Heart right ventricle (tissue), 16 donors: ENCODE measurements around the gene SSBP3. TPM values are rescaled to one million over a fixed set of nuclear protein-coding genes. Genes with fewer than 3 reads are reported as not detected.
A peak's percentile ranks its signal among the peaks of the same experiment; 100 is the strongest.

Experiments
- ATAC-seq, 8 donors: fragments of 200-7000 bp; cut with Tn5 transposase; one replicate each; pipeline ENCODE4 v1.9.1; 2020; ENCODE audit warnings: mild to moderate bottlenecking in 8 of 8, moderate library complexity in 8 of 8, moderate number of reproducible peaks in 1 of 8
- DNase-seq, 2 donors: peaks; one replicate each; pipeline ENCODE4 v3.0.0-alpha.2; 2020
- H3K27ac ChIP-seq, 10 donors: fragments of 200-600 bp; sonication (generic) in 2 of 10; one replicate each; pipeline versions ENCODE4 v1.5.0 to v1.8.0; 2020 to 2022; ENCODE audit warnings: mild to moderate bottlenecking in 3 of 10
- H3K27me3 ChIP-seq, 7 donors: fragments of 200-600 bp; one replicate each; pipeline ENCODE4 v1.8.0; 2021 to 2022; ENCODE audit warnings: mild to moderate bottlenecking in 2 of 7
- H3K36me3 ChIP-seq, 9 donors: fragments of 200-600 bp; sonication (generic) in 1 of 9; one replicate each; pipeline versions ENCODE4 v1.5.0 to v1.8.0; 2020 to 2022; ENCODE audit warnings: mild to moderate bottlenecking in 2 of 9
- H3K4me1 ChIP-seq, 9 donors: fragments of 200-600 bp; sonication (generic) in 1 of 9; one replicate each; pipeline versions ENCODE4 v1.5.0 to v1.8.0; 2020 to 2022; ENCODE audit warnings: mild to moderate bottlenecking in 4 of 9
- H3K4me3 ChIP-seq, 10 donors: fragments of 200-600 bp; sonication (generic) in 2 of 10; one replicate each; pipeline versions ENCODE4 v1.5.0 to v1.8.0; 2020 to 2022; ENCODE audit warnings: mild to moderate bottlenecking in 7 of 10, moderate library complexity in 2 of 10
- H3K9me3 ChIP-seq, 11 donors: fragments of 200-600 bp in 10 of 11; sonication (generic) in 2 of 11; one replicate each; pipeline versions ENCODE4 v1.5.0 to v1.8.0; 2013 to 2022; ENCODE audit warnings: mild to moderate bottlenecking in 2 of 11, control low read depth in 1 of 11, moderate library complexity in 1 of 11
- WGBS, 2 donors: extraction: QIAGEN DNeasy Blood & Tissue Kit; methylation state at CpG; one replicate each; pipeline ENCODE4 v1.1.7; 2013; ENCODE audit warnings: inconsistent platforms in 1 of 2; 5-methylcytosine and 5-hydroxymethylcytosine counted together
- intact Hi-C, 10 donors: fragments of 100-400 bp; cut with DNase I; formaldehyde crosslinking; loops; one replicate each; pipeline versions ENCODE4 v1.11.1 to v1.14.2; 2022
- polyA plus RNA-seq, 2 donors: library from polyadenylated mRNA; stranded (reverse); fragments of 200-250 nt; gene quantifications; one replicate each; pipeline ENCODE4 v1.2.3, GENCODE V29; 2013
- total RNA-seq, 10 donors: library from RNA; stranded (reverse); fragmentation: NEBNext Ultra II Directional in 3 of 10; extraction: Animal tissue kit (Norgen Biotek cat#: 25700) in 3 of 10; gene quantifications; one replicate each; pipeline versions ENCODE4 v1.2.1 to v1.2.4, GENCODE V29; 2021 to 2023
- TF ChIP-seq, protein P1 (sequence below), 9 donors: fragments of 200-600 bp; sonication (generic) in 2 of 9; IDR thresholded peaks; one replicate each; pipeline versions ENCODE4 v1.5.0 to v1.8.0; 2021 to 2022; ENCODE audit warnings: antibody characterized with exemption in 9 of 9, mild to moderate bottlenecking in 5 of 9, moderate library complexity in 1 of 9
- donor health status: Arrhythmogenic right ventricular cardiomyopathy.
- donor health status: ischemic (EF 13 %, LVEDD 7.1; RV severe dilation, severe dysfunction).
- donor health status: healthy with polysubstance abuse.
- donor health status: DM: no; HTN: yes; CAD: no.
- donor health status: DM: no; HTN: no; CAD: no.
- donor health status: ischemic (EF 25% LVEDD 6.9; RV normal size, moderate dysfunction).
- donor health status: ischemic (EF 25% LVEDD 5.7; RV mildly dilated, moderate dysfunction).
- donor health status: healthy.
- donor health status: DM: yes; HTN: yes; CAD: no.
- donor health status: Ischemic cardiomyopathy.
- donor health status: ischemic (EF 35%, LVEDD 5.7; RV mildly dilated, moderate dysfunction).
- donor health status: nonischemic (EF 11% LVEDD 7.7; RV severe dilation, severe dysfunction).
- donor health status: DM: yes; HTN: yes; CAD: no.
- donor health status: PGD.
- donor health status: ischemic (EF 29% LVEDD 5.4; RV normal size, mild dysfunction).
- donor health status: nonischemic (EF 23%, LVEDD 6.1; RV moderate dilation, normal function).

The SSBP3 gene
- total and polyA plus RNA-seq, 12 donors: 17.6 to 71.9 (median 52.8) TPM

DNA sequence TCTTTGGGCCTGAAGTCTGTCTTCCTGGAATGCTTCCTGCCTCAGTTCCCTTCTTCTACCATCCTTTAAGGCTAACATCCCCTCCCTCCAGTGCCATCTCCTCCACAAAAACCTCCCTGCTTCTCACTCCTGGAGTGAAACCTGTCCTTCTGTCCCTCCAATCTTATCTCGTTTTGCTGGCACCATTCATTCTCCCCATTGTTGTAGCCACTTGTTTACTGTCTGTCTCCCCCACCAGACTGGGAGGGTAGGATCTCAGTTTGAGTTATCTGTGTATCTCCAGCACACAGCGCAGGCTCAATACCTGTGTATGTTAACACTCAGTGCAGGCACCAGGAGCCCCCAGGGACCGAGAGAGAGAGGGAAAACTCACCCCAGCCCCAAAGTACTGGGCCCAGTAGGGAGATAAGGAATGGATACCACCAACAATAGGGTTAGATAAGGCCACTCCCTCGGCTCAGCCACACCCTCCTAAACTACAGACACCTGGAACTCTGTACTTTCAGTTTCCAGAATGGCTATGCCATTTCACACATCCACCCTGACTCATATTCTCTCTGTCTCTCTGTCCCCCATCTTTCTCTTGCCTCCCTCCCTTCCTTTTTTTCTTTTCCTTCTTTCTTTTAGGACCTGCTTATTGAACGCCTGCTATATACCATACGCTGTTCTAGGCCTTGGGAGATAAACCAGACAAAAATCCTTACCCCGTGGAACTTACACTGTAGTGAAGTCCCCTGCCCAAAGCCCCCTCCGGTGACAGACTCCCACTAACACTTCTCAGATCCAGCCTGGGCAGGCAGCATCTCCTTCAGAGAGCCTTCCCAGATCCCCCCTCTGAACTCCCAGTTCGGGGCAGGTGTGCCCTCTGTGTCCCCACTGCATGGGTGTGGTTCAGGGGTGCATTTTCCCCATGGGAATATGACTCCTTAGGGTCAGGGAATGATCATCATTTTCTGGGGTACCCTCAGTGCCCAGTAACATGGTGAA, 3.3 kb upstream of the SSBP3 start:
- peak overlapping the region in 1 of 10 donors; percentile 92 for H3K27ac ChIP-seq
- H3K4me3 ChIP-seq: no peak overlapping the region
- WGBS, 2 donors: 74 to 82% methylated on average over 9 of the region's 9 CpGs
- no peaks in the 10 kb centered on the region for H3K36me3 ChIP-seq
- TF ChIP-seq, protein P1, sequence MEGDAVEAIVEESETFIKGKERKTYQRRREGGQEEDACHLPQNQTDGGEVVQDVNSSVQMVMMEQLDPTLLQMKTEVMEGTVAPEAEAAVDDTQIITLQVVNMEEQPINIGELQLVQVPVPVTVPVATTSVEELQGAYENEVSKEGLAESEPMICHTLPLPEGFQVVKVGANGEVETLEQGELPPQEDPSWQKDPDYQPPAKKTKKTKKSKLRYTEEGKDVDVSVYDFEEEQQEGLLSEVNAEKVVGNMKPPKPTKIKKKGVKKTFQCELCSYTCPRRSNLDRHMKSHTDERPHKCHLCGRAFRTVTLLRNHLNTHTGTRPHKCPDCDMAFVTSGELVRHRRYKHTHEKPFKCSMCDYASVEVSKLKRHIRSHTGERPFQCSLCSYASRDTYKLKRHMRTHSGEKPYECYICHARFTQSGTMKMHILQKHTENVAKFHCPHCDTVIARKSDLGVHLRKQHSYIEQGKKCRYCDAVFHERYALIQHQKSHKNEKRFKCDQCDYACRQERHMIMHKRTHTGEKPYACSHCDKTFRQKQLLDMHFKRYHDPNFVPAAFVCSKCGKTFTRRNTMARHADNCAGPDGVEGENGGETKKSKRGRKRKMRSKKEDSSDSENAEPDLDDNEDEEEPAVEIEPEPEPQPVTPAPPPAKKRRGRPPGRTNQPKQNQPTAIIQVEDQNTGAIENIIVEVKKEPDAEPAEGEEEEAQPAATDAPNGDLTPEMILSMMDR (IDR thresholded peaks at IDR 0.05): no peak
- H3K27me3 ChIP-seq: no peaks in the 10 kb centered on the region
- H3K4me1 ChIP-seq: peaks cover 6 to 43% (median 37%) of the 10 kb centered on the region in 9 donors
- ATAC-seq (no peak), DNase-seq (no peak)
- no peaks in the 10 kb centered on the region for H3K9me3 ChIP-seq
- intact Hi-C loops: loop anchor here (1.0 to 10.0 kb wide), 16 partner anchors 52 to 355 kb away; partner anchors contain the start of genes CYB5RL (in 1 of the 10), MRPL37 (in 1 of the 10), TCEANC2 (in 1 of the 10) and TMEM59 (in 1 of the 10)

DNA sequence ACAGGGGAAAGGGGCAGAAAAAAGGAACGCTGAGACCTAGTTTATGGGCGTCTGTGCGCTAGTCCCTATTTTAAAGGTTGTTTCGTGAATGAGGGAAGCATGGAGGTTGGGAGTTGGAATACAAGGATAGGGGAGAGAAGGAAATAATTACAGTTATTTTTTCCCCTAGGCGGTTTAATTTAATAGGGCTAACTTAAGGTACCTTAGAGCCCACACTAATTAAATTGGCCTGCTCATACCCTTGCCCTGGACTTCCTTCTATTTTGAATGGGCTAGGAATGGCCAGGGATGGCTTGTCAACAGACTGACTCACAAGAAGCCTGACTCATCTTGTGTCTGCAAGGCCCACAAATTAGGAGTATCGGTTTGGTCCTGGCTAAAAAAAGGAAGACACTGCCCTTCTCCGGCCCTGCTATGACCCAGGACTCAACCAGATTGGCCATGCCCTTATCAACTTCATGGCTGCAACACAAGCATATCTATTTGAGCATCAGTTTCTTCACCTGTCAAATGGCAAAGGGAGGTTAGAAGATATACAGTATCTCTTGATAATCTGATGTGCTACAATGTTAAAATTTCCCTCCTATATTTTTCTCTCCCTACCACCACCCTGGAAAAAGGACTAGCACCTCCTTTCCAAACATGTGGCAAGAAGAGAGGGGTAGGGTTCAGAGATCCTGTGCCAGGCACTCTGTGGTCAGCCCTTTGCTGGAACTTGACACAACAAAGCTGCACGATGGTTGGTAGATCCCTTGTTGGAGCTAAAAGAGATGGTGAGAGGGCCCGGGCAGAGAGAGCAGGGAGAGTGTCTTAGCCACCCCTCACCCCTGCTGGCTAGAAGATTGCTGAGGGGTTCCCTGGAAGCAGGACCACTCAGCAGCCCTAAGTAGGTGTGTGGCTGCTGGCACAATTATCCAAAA, 2.2 kb upstream of the SSBP3 start:
- H3K36me3 ChIP-seq: no peaks in the 10 kb centered on the region
- peak overlapping the region in 3 of 10 donors; percentile 82 to 88 (median 88) for H3K4me3 ChIP-seq
- H3K9me3 ChIP-seq: no peaks in the 10 kb centered on the region
- 65 to 66% methylated on average over 9 of the region's 9 CpGs for WGBS, 2 donors
- H3K4me1 ChIP-seq: peaks cover 10 to 49% (median 42%) of the 10 kb centered on the region in 9 donors
- DNase-seq (no peak), ATAC-seq (peak in 1 of 8 donors; percentile 5)
- intact Hi-C loops: loop anchor here (1.0 to 10.0 kb wide), 16 partner anchors 51 to 354 kb away; partner anchors contain the start of genes CYB5RL (in 1 of the 10), MRPL37 (in 1 of the 10), TCEANC2 (in 1 of the 10) and TMEM59 (in 1 of the 10)
- no peaks in the 10 kb centered on the region for H3K27me3 ChIP-seq
- TF ChIP-seq, protein P1 (IDR thresholded peaks at IDR 0.05): no peak
- peak overlapping the region; percentile 52 to 98 (median 93) for H3K27ac ChIP-seq

DNA sequence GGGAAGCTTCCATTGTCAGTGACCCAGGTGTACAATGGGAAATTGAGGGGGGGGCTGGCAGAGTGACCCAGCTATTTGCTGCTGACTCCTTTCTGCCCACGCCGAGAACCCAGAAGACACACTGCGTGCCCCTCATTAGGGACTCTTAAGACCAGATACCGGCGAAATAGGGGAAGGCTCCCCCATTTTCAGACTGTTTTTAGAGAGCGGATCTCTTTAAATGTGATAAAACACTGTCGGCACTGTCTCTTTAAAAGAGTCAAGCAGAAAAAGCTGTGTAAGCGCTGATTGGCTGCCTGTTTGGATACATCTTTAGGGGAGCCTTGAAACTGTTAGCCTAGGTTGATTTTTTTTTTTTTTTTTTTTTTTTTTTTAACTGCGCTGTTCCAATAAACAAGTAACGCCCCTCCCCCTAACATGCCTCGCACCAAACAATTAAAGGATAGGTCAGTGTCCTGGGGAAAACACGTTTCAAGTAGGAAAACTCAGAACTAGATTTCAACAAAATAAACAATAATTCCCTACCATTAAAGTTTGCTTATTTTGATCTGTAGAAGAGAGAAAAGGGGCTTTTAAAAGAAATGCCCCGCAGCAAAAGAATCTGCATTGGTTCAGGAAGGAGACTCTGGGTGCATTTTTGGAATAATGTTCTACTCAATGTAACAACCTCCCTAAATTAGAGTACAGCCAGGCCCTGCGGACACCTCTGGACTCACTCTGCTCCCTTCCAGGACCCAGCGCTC, 1.4 kb upstream of the SSBP3 start:
- Histone ChIP-seq H3K27ac (peak overlapping the region; percentile 85 to 98 (median 93)), H3K9me3 (no peaks in the 10 kb centered on the region), H3K4me1 (peaks cover 10 to 50% (median 42%) of the 10 kb centered on the region in 9 donors), H3K4me3 (peak overlapping the region; percentile 82 to 98 (median 92)), H3K36me3 (peaks cover 0 to 7% (median 0%) of the 10 kb centered on the region in 9 donors), H3K27me3 (no peaks in the 10 kb centered on the region)
- DNase-seq (peak in 1 of 2 donors; percentile 87), ATAC-seq (peak; percentile 52 to 90 (median 79))
- TF ChIP-seq, protein P1 (IDR thresholded peaks at IDR 0.05): no peak
- WGBS, 2 donors: 8 to 9% methylated on average over 15 of the region's 15 CpGs
- intact Hi-C loops: loop anchor here (1.0 to 10.0 kb wide), 17 partner anchors 50 to 353 kb away; partner anchors contain the start of genes CYB5RL (in 1 of the 10), MRPL37 (in 1 of the 10), TCEANC2 (in 1 of the 10) and TMEM59 (in 1 of the 10)
